Measurements from ENCODE around the gene CFLAR.

DNA sequence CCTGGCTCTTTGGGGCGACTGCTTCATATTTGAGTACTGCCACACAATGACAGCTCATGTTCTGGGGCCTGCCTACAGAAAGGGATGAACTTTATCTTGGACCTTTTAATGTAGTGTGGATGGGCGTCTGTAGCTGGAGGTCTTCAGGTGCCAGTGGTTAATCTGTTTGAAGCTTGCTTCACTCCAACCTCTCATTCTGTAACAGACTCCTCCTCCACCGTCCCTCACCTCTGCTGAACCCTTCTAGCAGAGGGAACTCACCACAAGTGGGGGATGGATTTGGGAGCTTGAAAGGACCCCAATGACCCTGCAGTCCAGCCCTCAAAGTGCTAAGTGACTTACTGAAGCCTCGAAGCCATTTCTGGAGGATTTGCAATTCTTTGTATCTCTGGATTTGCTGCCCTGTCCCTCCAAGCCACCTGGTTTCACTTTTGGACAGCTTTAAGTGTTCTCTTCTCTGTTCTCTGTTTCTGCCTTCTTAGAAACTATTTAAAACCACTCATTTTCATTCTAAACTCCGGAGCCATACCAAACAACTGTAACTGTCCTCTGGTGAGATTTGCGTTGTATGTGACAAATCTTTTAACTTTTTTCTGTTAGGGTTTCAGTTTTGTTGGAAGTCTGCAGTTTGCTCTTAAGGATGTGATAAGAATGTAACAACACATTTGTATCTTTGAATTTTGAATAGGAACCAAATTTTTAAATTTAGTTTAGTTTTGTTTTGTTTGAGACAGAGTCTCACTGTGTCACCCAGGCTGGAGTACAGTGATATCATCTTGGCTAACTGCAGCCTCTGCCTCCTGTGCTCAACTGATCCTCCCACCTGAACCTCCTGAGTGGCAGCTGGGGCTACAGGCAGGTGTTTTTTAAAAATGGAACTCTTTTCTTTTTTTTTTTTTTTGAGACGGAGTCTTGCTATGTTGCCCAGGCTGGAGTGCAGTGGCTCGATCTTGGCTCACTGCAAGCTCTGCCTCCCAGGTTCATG is 107.4 kb downstream of the CFLAR start:
- TF ChIP-seq GATAD2B (IDR thresholded peaks at IDR 0.05; ENCODE audit: borderline replicate concordance) = no peak
- no peak for TF ChIP-seq PHF8 (IDR thresholded peaks at IDR 0.05; ENCODE audit: borderline replicate concordance, low read length)
- no peak for TF ChIP-seq POLR2A (conservative IDR thresholded peaks at IDR 0.05)
- TF ChIP-seq ARID4B (CRISPR knock-in tag; IDR thresholded peaks at IDR 0.05) = no peak
- no peak for TF ChIP-seq ELK1 (CRISPR knock-in tag; IDR thresholded peaks at IDR 0.05)
- no peak for TF ChIP-seq L3MBTL2 (IDR thresholded peaks at IDR 0.05)
- TF ChIP-seq, protein P1, sequence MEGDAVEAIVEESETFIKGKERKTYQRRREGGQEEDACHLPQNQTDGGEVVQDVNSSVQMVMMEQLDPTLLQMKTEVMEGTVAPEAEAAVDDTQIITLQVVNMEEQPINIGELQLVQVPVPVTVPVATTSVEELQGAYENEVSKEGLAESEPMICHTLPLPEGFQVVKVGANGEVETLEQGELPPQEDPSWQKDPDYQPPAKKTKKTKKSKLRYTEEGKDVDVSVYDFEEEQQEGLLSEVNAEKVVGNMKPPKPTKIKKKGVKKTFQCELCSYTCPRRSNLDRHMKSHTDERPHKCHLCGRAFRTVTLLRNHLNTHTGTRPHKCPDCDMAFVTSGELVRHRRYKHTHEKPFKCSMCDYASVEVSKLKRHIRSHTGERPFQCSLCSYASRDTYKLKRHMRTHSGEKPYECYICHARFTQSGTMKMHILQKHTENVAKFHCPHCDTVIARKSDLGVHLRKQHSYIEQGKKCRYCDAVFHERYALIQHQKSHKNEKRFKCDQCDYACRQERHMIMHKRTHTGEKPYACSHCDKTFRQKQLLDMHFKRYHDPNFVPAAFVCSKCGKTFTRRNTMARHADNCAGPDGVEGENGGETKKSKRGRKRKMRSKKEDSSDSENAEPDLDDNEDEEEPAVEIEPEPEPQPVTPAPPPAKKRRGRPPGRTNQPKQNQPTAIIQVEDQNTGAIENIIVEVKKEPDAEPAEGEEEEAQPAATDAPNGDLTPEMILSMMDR (IDR thresholded peaks at IDR 0.05 in 2 of 3, conservative IDR thresholded peaks at IDR 0.05 in 1 of 3; ENCODE audit: insufficient read depth in 2 of 3, low read depth in 1 of 3, low read length in 3 of 3) = no peak
- no peak for TF ChIP-seq KAT8 (IDR thresholded peaks at IDR 0.05; ENCODE audit: low read depth)
- TF ChIP-seq NR2C2 (CRISPR knock-in tag; IDR thresholded peaks at IDR 0.05) = no peak
- no peak for TF ChIP-seq NR2C2 (tag; IDR thresholded peaks at IDR 0.05)
- TF ChIP-seq ZNF121 (CRISPR knock-in tag; conservative IDR thresholded peaks at IDR 0.05) = no peak
- no peak for TF ChIP-seq EP300 (IDR thresholded peaks at IDR 0.05; ENCODE audit: low read length)

Measured in K562 (cell line).